ENCODE data around the gene DUOXA2.

GRCh38 chr15:45107941-45108630 lies 6.0 kb upstream of the DUOXA2 start:
- no peak for TF ChIP-seq CTCF (IDR thresholded peaks at IDR 0.05; ENCODE audit: low read depth, low read length)
- no peak for TF ChIP-seq EZH2phosphoT487 (IDR thresholded peaks at IDR 0.05; ENCODE audit: low read depth)

Measured in OCI-LY3 (cell line).